Lung (tissue), 12 donors: ENCODE measurements around the gene KIAA2012. TPM values are rescaled to one million over a fixed set of nuclear protein-coding genes. Genes with fewer than 3 reads are reported as not detected.
"Not testable (repeated sequence)": the region's sequence is repeated elsewhere in the genome, so short reads cannot be mapped to it uniquely, and the experiment has no call there.

Experiments used
- ATAC-seq: fragments of 200-7000 bp; cut with Tn5 transposase; one replicate; pipeline ENCODE4 v1.9.1; 2020; ENCODE audit warnings: moderate number of reproducible peaks; ENCODE audit not compliant: insufficient read depth, low FRiP score
- DNase-seq, 3 donors: peaks; one replicate each; pipeline ENCODE4 v3.0.0-alpha.2; 2013 to 2017
- H3K27ac ChIP-seq, 2 donors: one replicate each; pipeline ENCODE4 v1.5.1; 2013; ENCODE audit warnings: mild to moderate bottlenecking in 2 of 2, moderate library complexity in 2 of 2, control low read depth in 1 of 2, inconsistent platforms in 1 of 2, low read depth in 1 of 2, low read length in 1 of 2
- H3K27me3 ChIP-seq, 3 donors: one replicate each; pipeline ENCODE4 v1.5.1; 2013; ENCODE audit warnings: low read length in 2 of 3; ENCODE audit not compliant: control insufficient read depth in 3 of 3, insufficient read depth in 3 of 3
- H3K36me3 ChIP-seq, 4 donors: one replicate each; pipeline ENCODE4 v1.5.1; 2013; ENCODE audit warnings: low read length in 4 of 4, mild to moderate bottlenecking in 1 of 4, moderate library complexity in 1 of 4; ENCODE audit not compliant: control insufficient read depth in 4 of 4, insufficient read depth in 4 of 4
- H3K4me1 ChIP-seq, 5 donors: one replicate each; pipeline ENCODE4 v1.5.1; 2013; ENCODE audit warnings: low read length in 5 of 5, mild to moderate bottlenecking in 2 of 5, moderate library complexity in 1 of 5; ENCODE audit not compliant: control insufficient read depth in 5 of 5, insufficient read depth in 5 of 5
- H3K4me3 ChIP-seq: one replicate; pipeline ENCODE4 v1.5.1; 2013; ENCODE audit warnings: mild to moderate bottlenecking, control low read depth, moderate library complexity
- H3K9ac ChIP-seq, 2 donors: one replicate each; pipeline ENCODE4 v1.5.1; 2013; ENCODE audit warnings: low read length in 2 of 2, control low read depth in 1 of 2; ENCODE audit not compliant: insufficient read depth in 1 of 2
- H3K9me3 ChIP-seq, 4 donors: one replicate each; pipeline ENCODE4 v1.5.1; 2013; ENCODE audit warnings: low read length in 3 of 4, mild to moderate bottlenecking in 1 of 4, moderate library complexity in 1 of 4; ENCODE audit not compliant: control insufficient read depth in 4 of 4, insufficient read depth in 3 of 4
- WGBS, 2 donors: extraction: QIAGEN DNeasy Blood & Tissue Kit; methylation state at CpG; one replicate each; pipeline ENCODE4 v1.1.7; 2013; 5-methylcytosine and 5-hydroxymethylcytosine counted together
- polyA plus RNA-seq, 2 donors: library from polyadenylated mRNA; stranded (reverse); fragments of 200-250 nt; gene quantifications; one replicate each; pipeline ENCODE4 v1.2.1, GENCODE V29; 2013
- total RNA-seq, 2 donors: library from RNA; depleted of rRNA in 1 of 2; stranded (reverse); fragments of >200 nt in 1 of 2; gene quantifications; one replicate each; pipeline ENCODE4 v1.2.1, GENCODE V29; 2014 to 2021
- TF ChIP-seq, protein P1 (sequence below): IDR thresholded peaks from 2 replicates; pipeline ENCODE4 v1.5.1; 2012; ENCODE audit warnings: mild to moderate bottlenecking; ENCODE audit errors: control extremely low read depth, extremely low read depth
- donor health status: control.
- donor health status: control.
- donor health status: Bipolar disorder and iron deficiency.
- donor health status: healthy.
- donor health status: DM: yes; HTN: yes; CAD: no.

The KIAA2012 gene
- total and polyA plus RNA-seq, 4 donors: 0.69 to 8.5 (median 3.6) TPM

DNA sequence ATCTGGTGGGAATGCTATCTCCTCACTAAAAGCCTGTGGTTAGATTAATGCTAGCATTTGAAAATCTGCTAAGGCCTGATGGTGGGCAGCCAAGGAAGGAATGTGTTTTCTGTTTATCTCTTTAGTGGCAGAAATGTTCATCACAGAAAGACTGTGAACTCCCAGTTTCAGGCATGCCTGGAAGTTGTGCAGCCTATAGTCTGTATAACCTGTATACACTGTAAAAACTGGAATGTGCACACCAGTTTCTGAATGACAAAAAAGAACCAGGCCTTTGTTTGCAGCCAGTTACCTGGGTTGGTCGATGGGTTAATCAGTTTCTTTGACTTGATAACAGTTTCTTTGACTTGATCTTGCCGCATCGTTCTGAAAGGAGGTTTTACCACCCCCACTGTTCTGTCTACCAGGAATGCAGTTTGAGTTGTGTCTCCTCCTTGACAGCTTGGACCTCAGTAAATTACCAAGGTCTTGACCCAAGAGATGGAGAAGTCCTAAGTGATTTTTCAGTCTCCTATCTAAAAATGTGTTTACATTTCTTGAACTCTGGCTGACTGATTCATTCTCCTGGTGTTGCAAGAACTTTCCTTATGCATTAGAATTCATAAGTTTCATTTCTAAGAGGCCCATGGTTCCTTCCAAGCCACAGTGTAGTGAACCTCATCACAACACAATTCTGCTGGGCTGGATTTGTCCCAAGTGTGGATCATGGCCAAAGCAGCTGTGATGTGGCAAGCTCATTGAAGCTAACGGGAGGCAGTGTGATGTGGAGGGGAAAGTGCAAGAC lies 62.2 kb downstream of the KIAA2012 start:
- 54 to 71% methylated on average over 4 of the region's 4 CpGs for WGBS, 2 donors
- ATAC-seq: peak; percentile 39
- peaks cover 0 to 1% (median 0%) of the 10 kb centered on the region in 4 donors for H3K9me3 ChIP-seq
- H3K27me3 ChIP-seq: no peaks in the 10 kb centered on the region
- no peak overlapping the region for H3K27ac ChIP-seq
- peak; percentile 95 to 99 (median 99) for DNase-seq
- H3K36me3 ChIP-seq: no peaks in the 10 kb centered on the region
- H3K9ac ChIP-seq: no peak overlapping the region
- TF ChIP-seq, protein P1, sequence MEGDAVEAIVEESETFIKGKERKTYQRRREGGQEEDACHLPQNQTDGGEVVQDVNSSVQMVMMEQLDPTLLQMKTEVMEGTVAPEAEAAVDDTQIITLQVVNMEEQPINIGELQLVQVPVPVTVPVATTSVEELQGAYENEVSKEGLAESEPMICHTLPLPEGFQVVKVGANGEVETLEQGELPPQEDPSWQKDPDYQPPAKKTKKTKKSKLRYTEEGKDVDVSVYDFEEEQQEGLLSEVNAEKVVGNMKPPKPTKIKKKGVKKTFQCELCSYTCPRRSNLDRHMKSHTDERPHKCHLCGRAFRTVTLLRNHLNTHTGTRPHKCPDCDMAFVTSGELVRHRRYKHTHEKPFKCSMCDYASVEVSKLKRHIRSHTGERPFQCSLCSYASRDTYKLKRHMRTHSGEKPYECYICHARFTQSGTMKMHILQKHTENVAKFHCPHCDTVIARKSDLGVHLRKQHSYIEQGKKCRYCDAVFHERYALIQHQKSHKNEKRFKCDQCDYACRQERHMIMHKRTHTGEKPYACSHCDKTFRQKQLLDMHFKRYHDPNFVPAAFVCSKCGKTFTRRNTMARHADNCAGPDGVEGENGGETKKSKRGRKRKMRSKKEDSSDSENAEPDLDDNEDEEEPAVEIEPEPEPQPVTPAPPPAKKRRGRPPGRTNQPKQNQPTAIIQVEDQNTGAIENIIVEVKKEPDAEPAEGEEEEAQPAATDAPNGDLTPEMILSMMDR: no peak
- no peak overlapping the region for H3K4me3 ChIP-seq
- peaks cover 0 to 22% (median 4%) of the 10 kb centered on the region in 5 donors for H3K4me1 ChIP-seq

DNA sequence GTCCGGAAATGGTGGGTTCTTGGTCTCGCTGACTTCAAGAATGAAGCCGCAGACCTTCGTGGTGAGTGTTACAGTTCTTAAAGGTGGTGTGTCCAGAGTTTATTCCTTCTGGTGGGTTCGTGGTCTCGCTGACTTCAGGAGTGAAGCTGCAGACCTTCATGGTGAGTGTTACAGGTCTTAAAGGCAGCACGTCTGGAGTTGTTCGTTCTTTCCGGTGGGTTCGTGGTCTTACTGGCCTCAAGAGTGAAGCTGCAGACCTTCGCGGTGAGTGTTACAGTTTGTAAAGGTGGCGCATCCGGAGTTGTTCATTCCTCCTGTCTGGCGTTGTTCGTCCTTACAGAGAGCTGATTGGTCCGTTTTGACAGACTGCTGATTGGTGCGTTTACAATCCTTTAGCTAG lies 63.0 kb downstream of the KIAA2012 start:
- not testable (repeated sequence) for H3K27ac ChIP-seq, H3K9ac ChIP-seq, H3K36me3 ChIP-seq, H3K9me3 ChIP-seq, H3K4me3 ChIP-seq, DNase-seq, H3K27me3 ChIP-seq, ATAC-seq
- peaks cover 0 to 22% (median 7%) of the 10 kb centered on the region in 5 donors for H3K4me1 ChIP-seq
- 90 to 92% methylated on average over 18 of the region's 18 CpGs for WGBS, 2 donors

DNA sequence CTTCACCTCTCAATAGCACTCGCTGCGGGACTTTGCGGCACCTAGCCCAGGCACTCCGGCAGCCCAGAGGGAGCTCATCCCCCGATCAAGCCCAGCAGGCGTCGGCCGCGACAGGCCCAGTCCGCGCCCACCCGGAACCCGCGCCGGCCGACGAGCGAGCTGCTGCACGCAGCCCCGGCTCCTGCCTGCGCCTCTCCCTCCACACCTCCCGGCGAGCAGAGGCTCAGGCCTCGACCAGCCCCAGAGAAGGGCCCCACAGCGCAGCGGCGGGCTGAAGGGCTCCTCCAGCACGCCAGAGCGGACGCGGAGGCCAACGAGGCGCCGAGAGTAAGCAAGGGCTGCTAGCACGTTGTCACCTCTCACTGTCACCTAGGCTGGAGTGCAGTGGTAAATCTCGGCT lies 63.5 kb downstream of the KIAA2012 start:
- TF ChIP-seq, protein P1: no peak
- 96 to 99% methylated on average over 36 of the region's 36 CpGs for WGBS, 2 donors
- DNase-seq (no peak), ATAC-seq (no peak)
- peaks cover 0 to 1% (median 0%) of the 10 kb centered on the region in 4 donors for H3K9me3 ChIP-seq
- H3K4me1 ChIP-seq: peaks cover 0 to 24% (median 9%) of the 10 kb centered on the region in 5 donors
- H3K27me3 ChIP-seq: no peaks in the 10 kb centered on the region
- no peak overlapping the region for H3K9ac ChIP-seq
- no peaks in the 10 kb centered on the region for H3K36me3 ChIP-seq
- H3K4me3 ChIP-seq: no peak overlapping the region
- no peak overlapping the region for H3K27ac ChIP-seq

DNA sequence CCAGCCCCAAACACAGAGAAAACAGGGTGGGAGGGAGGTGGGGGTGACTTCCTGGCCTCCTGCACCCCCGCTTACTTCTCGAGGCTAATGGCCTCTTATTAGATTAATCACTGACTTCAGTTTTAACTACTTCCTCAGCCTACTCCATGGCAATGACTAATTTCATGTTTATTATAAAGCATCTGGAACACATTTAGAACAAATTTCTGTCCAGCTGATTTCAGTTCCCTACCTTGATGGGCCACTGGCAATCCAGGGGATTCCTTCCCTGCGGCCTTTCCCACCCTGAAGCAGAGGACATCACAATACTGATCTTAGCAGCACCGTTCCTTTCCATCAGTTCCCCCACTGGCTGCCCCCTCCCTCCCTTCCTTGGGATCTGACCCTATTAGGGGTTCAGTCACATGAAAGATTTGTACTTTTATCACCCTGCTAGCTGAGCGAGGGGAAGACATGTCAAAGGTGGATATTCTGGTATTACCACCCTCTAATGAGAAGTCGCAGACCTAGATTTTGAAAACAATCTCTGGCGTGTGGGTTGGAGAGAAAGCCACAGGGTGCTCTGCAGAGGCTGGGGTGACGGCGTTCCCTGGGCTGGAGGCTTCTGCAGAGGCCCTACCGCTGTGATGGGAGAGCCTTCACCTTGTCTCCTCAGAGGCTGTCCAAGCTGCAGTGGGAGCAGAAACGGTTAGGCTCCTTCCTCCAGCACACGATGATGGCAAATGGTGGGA lies 67.6 kb downstream of the KIAA2012 start:
- WGBS, 2 donors: 66 to 73% methylated on average over 12 of the region's 12 CpGs
- TF ChIP-seq, protein P1: no peak
- no peak for ATAC-seq
- no peak overlapping the region for H3K4me3 ChIP-seq
- H3K9ac ChIP-seq: no peak overlapping the region
- H3K36me3 ChIP-seq: no peaks in the 10 kb centered on the region
- no peaks in the 10 kb centered on the region for H3K27me3 ChIP-seq
- no peaks in the 10 kb centered on the region for H3K9me3 ChIP-seq
- no peak overlapping the region for H3K27ac ChIP-seq
- DNase-seq: no peak
- peaks cover 0 to 11% (median 6%) of the 10 kb centered on the region in 5 donors for H3K4me1 ChIP-seq
